HCT116 (cell line): ENCODE data around the gene CYP4A22.
A peak's percentile ranks its signal among the peaks of the same experiment; 100 is the strongest.

Experiments used
- CTCF ChIP-seq, 3 experiments: fragments of 200-600 bp in 1 of 3; sonication (generic) in 1 of 3; IDR thresholded peaks in 2 of 3; conservative IDR thresholded peaks in 1 of 3; 2 replicates each; pipeline ENCODE4 v1.5.1; 2012 to 2017; ENCODE audit warnings: low read depth in 2 of 3, low read length in 2 of 3, antibody characterized with exemption in 1 of 3, borderline replicate concordance in 1 of 3, control low read depth in 1 of 3, mild to moderate bottlenecking in 1 of 3, mixed read lengths in 1 of 3, mixed run types in 1 of 3, moderate library complexity in 1 of 3; ENCODE audit not compliant: insufficient read depth in 1 of 3
- POLR2A ChIP-seq: IDR thresholded peaks from 2 replicates; pipeline ENCODE4 v1.7.0; 2011; ENCODE audit warnings: borderline replicate concordance; ENCODE audit not compliant: insufficient read depth, insufficient read length; ENCODE audit errors: extremely low read depth
- SP1 ChIP-seq: IDR thresholded peaks from 2 replicates; pipeline ENCODE4 v1.6.1; 2012; ENCODE audit warnings: low read depth
- YY1 ChIP-seq: IDR thresholded peaks from 2 replicates; pipeline ENCODE4 v1.6.1; 2011; ENCODE audit warnings: low read length, low read depth, moderate library complexity, mild to moderate bottlenecking; ENCODE audit not compliant: insufficient replicate concordance; ENCODE audit errors: extremely low read depth
- TF ChIP-seq, protein P1 (sequence below): IDR thresholded peaks from 2 replicates; pipeline ENCODE4 v1.6.1; 2012

DNA sequence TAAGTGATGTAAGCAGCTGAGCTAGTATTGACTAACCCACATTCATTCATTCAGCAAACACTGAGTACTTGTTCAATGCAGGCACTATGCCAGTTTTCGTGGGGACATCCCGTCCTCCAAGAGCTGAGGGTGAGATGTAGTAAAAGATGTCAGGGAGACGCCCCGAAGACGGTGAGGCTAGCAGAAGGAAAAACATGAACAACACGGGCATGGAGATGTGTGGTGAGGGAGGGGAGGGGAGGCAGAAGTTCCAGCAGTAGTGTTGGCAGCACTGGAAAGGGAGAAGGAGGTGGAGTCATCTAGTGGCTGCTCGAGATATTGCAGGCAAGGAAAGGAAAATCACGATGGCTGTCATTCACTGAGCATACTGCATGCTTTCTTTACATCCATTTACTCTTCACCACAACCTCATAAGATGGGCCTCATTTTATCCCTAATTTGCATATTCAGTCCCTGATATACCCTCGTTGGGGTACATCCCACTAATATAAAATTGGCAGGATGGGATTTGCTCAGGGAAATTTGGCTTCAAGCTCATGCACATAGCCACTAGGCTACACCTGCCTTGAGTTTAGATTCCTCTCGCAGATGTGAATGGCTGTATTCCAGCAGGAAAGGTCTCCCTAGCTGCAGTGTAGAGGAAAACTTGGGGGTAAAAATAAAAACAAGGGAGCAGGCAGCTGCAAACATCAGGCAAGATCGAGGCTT lies 38.1 kb downstream of the CYP4A22 start:
- TF ChIP-seq CTCF (IDR thresholded peaks at IDR 0.05 in 2 of 3, conservative IDR thresholded peaks at IDR 0.05 in 1 of 3; ENCODE audit: borderline replicate concordance in 1 of 3, insufficient read depth in 1 of 3, low read depth in 2 of 3, low read length in 2 of 3) (peak; percentile 71 to 97 (median 92)), POLR2A (no peak), YY1 (no peak), SP1 (no peak)
- TF ChIP-seq, protein P1, sequence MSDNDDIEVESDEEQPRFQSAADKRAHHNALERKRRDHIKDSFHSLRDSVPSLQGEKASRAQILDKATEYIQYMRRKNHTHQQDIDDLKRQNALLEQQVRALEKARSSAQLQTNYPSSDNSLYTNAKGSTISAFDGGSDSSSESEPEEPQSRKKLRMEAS: no peak
